ENCODE data around the gene PTPRZ1. TPM values are rescaled to one million over a fixed set of nuclear protein-coding genes. Genes with fewer than 3 reads are reported as not detected.
A peak's percentile ranks its signal among the peaks of the same experiment; 100 is the strongest.

The PTPRZ1 gene
- total and polyA plus RNA-seq, 2 of the 4 experiments (the other 2 are of a cell fraction): not detected

DNA sequence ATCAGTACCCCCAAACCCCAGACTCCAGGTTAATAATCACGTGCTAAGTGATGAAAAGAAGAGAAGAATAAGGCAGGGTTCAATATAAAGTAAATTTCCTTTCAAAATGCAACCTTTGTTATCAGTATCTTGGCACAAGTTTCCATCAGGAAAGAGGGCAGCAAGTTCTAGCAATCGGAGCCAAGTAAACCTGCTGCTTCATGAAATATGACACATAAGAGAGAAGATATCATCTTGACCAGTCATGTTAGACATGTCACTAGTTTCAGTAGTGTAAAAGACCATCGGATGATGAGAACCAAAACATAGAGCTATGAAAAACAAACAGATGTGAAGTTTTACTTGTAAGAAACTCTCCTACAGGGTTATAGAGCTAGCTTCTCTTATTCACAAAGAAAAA, 227.1 kb downstream of the PTPRZ1 start:
- H3K4me1 ChIP-seq (ENCODE audit: control insufficient read depth, insufficient read depth, low read length): no peaks in the 10 kb centered on the region
- in situ Hi-C loops (cut with MboI; ENCODE audit: low sequenced_read_pairs) (no loop called here), dilution Hi-C loops (cut with HindIII; ENCODE audit: low sequenced_read_pairs, unreplicated experiment) (no loop called here), intact Hi-C loops (cut with micrococcal nuclease) (no loop called here)
- no peak overlapping the region for H4K91ac ChIP-seq (ENCODE audit: insufficient read depth, low read depth, low read length)
- H3K36me3 ChIP-seq (ENCODE audit: control insufficient read depth, insufficient read depth, low read length): peaks cover 2% of the 10 kb centered on the region; the same call in 1 of the 2 replicates
- no peaks in the 10 kb centered on the region for H4K20me1 ChIP-seq (ENCODE audit: insufficient read depth, low read length)
- no peak overlapping the region for H2AK5ac ChIP-seq (ENCODE audit: low read depth, low read length)
- H3K27ac ChIP-seq (ENCODE audit: insufficient read depth, low read length): no peak overlapping the region
- no peak overlapping the region for H2AFZ ChIP-seq (replicated peaks; ENCODE audit: low read length, poor library complexity)
- POLR2A ChIA-PET (ENCODE audit: unreplicated experiment): no interaction called here
- H2AK9ac ChIP-seq (replicated peaks; ENCODE audit: low read depth, low read length, poor library complexity): no peak overlapping the region
- no peak for ATAC-seq (ENCODE audit: low read depth)
- H3K79me1 ChIP-seq (ENCODE audit: low read depth in 1 of 2, low read length in 2 of 2): no peaks in the 10 kb centered on the region
- no peak overlapping the region for H3K4me3 ChIP-seq (ENCODE audit: insufficient read depth, low read depth, low read length)
- H3K14ac ChIP-seq (replicated peaks; ENCODE audit: low read depth, low read length): no peak overlapping the region
- H3K4ac ChIP-seq (ENCODE audit: low read depth, low read length): no peak overlapping the region
- H3K18ac ChIP-seq (ENCODE audit: low read depth, low read length): no peak overlapping the region
- BruUV-seq (replicated peaks): no TSS peak
- H2BK120ac ChIP-seq (ENCODE audit: low read depth, low read length): no peak overlapping the region
- H4K5ac ChIP-seq (ENCODE audit: low read depth, low read length): no peak overlapping the region
- no peaks in the 10 kb centered on the region for H3K9me3 ChIP-seq (ENCODE audit: control insufficient read depth, insufficient read depth, low read length)
- no peak for TF ChIP-seq RCOR1 (IDR thresholded peaks at IDR 0.05; ENCODE audit: insufficient replicate concordance, low read length)
- no peak for TF ChIP-seq NFE2L2 (IDR thresholded peaks at IDR 0.05; ENCODE audit: low read depth, low read length)
- TF ChIP-seq POLR2A (IDR thresholded peaks at IDR 0.05; ENCODE audit: low read depth, low read length): no peak
- TF ChIP-seq CHD1 (IDR thresholded peaks at IDR 0.05; ENCODE audit: low read depth, low read length): no peak
- TF ChIP-seq RAD21 (IDR thresholded peaks at IDR 0.05; ENCODE audit: low read length): no peak
- no peak overlapping the region for H2BK20ac ChIP-seq (ENCODE audit: low read depth, low read length)
- no peak overlapping the region for H4K8ac ChIP-seq (ENCODE audit: low read depth in 2 of 2, low read length in 2 of 2)
- WGBS, 2 experiments (ENCODE audit: extremely low coverage in 2 of 2, insufficient read length in 1 of 2): no CpG with 5 or more reads among the region's 3 CpGs
- DNase-seq: peak; percentile 3
- H3K9me1 ChIP-seq (ENCODE audit: insufficient read depth, low read length): no peaks in the 10 kb centered on the region
- H3K4me2 ChIP-seq (ENCODE audit: low read depth, low read length): no peak overlapping the region
- no peak overlapping the region for H3K9ac ChIP-seq (ENCODE audit: low read depth, low read length)
- no peak overlapping the region for H2BK15ac ChIP-seq (ENCODE audit: low read depth, low read length)
- H3K27me3 ChIP-seq (ENCODE audit: control insufficient read depth, insufficient read depth, low read length): no peaks in the 10 kb centered on the region
- H3K56ac ChIP-seq (ENCODE audit: extremely low read depth, insufficient read depth, low read length): no peak overlapping the region
- no peak overlapping the region for H2BK5ac ChIP-seq (ENCODE audit: low read depth, low read length, poor library complexity, severe bottlenecking)
- no peak overlapping the region for H3K23ac ChIP-seq (ENCODE audit: low read depth, low read length)
- CTCF ChIA-PET: interaction anchor here (0.6 to 2.3 kb wide), 2 partner anchors 10 to 438 kb away, joined by 3 to 5 read pairs; no protein-coding TSS in a partner anchor
